Measurements from ENCODE around the gene KCNQ5.

Gene KCNQ5

GRCh38 chr6:72849346-72849745, 227.5 kb downstream of the KCNQ5 start:
- H2AFZ ChIP-seq (ENCODE audit: low read depth) = no peak overlapping the region
- no peak overlapping the region for H3K4me2 ChIP-seq
- H3K27ac ChIP-seq = no peak overlapping the region
- H4K20me1 ChIP-seq (ENCODE audit: insufficient read depth) = no peaks in the 10 kb centered on the region; the same call in 1 of the 2 replicates
- no peaks in the 10 kb centered on the region for H3K79me2 ChIP-seq (ENCODE audit: insufficient read depth, low read depth)
- no peaks in the 10 kb centered on the region for H3K4me1 ChIP-seq (ENCODE audit: low read depth, poor library complexity, severe bottlenecking)
- no peak for TF ChIP-seq CTCF (conservative IDR thresholded peaks at IDR 0.05; ENCODE audit: low read depth, low read length)
- no peaks in the 10 kb centered on the region for H3K27me3 ChIP-seq (ENCODE audit: insufficient read depth, low read depth)
- H3K4me3 ChIP-seq (IDR thresholded peaks at IDR 0.05; ENCODE audit: insufficient read depth, low read depth, low read length) = no peak overlapping the region
- no peaks in the 10 kb centered on the region for H3K36me3 ChIP-seq (ENCODE audit: insufficient read depth)
- no peak overlapping the region for H3K9ac ChIP-seq

DNA sequence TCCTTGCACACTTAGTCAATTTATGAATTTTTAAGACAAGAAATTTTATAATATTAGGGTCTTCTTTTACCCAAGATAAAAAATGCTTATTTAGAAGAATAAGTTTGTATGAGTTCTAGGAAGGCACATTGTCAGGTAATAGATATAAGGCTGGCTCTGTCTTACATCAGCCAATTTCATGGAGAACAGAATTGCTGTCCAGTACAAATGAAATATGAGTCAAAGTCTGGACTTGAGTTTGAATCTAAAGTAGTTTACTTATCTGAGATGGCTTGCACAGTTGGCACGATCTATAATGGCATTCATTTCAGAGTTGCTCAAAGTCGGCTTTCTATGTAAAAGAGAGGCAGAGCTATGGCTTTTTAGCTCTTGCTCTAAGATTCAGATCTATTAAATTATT, 228.2 kb downstream of the KCNQ5 start:
- Histone ChIP-seq H3K27me3 (ENCODE audit: insufficient read depth, low read depth) (no peaks in the 10 kb centered on the region), H4K20me1 (ENCODE audit: insufficient read depth) (no peaks in the 10 kb centered on the region; the same call in 1 of the 2 replicates), H3K9ac (no peak overlapping the region), H2AFZ (ENCODE audit: low read depth) (no peak overlapping the region), H3K4me1 (ENCODE audit: low read depth, poor library complexity, severe bottlenecking) (no peaks in the 10 kb centered on the region), H3K79me2 (ENCODE audit: insufficient read depth, low read depth) (no peaks in the 10 kb centered on the region), H3K4me3 (IDR thresholded peaks at IDR 0.05; ENCODE audit: insufficient read depth, low read depth, low read length) (no peak overlapping the region), H3K4me2 (no peak overlapping the region), H3K27ac (no peak overlapping the region), H3K36me3 (ENCODE audit: insufficient read depth) (no peaks in the 10 kb centered on the region)
- TF ChIP-seq CTCF (conservative IDR thresholded peaks at IDR 0.05; ENCODE audit: low read depth, low read length) = no peak

DNA sequence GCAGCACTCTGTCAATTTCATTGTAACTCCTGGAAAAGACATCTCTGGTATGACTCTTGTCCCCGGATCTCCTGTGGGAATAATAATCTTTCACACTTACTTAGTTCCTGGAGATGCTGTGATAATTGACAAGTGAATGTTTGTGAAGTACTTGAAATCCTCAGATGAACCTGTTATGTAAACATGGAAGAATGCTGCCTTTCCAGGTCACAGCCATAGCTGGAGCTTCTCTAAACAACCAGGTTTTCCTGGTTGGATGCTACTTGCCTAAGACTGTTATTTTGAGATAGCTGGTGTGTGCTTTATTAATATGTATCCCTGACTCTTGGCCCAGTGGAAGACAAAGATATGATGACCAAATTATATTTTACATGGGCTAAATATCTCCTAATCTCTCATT, 228.6 kb downstream of the KCNQ5 start:
- Histone ChIP-seq H3K9ac (no peak overlapping the region), H3K27me3 (ENCODE audit: insufficient read depth, low read depth) (no peaks in the 10 kb centered on the region), H3K36me3 (ENCODE audit: insufficient read depth) (no peaks in the 10 kb centered on the region), H3K4me2 (no peak overlapping the region), H2AFZ (ENCODE audit: low read depth) (no peak overlapping the region), H3K4me3 (IDR thresholded peaks at IDR 0.05; ENCODE audit: insufficient read depth, low read depth, low read length) (no peak overlapping the region), H3K79me2 (ENCODE audit: insufficient read depth, low read depth) (no peaks in the 10 kb centered on the region), H4K20me1 (ENCODE audit: insufficient read depth) (no peaks in the 10 kb centered on the region; the same call in 1 of the 2 replicates), H3K4me1 (ENCODE audit: low read depth, poor library complexity, severe bottlenecking) (no peaks in the 10 kb centered on the region), H3K27ac (no peak overlapping the region)
- TF ChIP-seq CTCF (conservative IDR thresholded peaks at IDR 0.05; ENCODE audit: low read depth, low read length) = no peak

DNA sequence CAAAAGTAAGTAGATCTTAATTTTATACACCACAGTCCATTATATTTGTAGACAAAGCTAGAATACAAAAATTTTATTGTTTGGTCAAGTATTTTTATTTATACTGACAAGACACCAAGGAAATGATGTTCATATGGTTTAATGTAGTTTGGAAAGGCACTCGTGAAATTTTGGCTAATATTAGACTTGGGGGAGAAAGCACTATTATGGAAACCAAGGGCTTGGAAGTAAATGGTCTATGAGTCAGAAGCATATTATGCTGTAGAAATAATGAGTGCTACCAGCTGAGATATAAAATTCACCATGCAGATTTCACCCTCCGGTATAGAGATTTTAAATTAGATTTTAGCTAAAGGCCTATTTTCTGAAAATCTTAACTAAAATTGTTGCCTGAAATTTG, 233.6 kb downstream of the KCNQ5 start:
- H3K27me3 ChIP-seq (ENCODE audit: insufficient read depth, low read depth) = no peaks in the 10 kb centered on the region
- H3K9ac ChIP-seq = no peak overlapping the region
- H3K27ac ChIP-seq = no peak overlapping the region
- no peak overlapping the region for H3K4me2 ChIP-seq
- H3K36me3 ChIP-seq (ENCODE audit: insufficient read depth) = no peaks in the 10 kb centered on the region
- TF ChIP-seq CTCF (conservative IDR thresholded peaks at IDR 0.05; ENCODE audit: low read depth, low read length) = no peak
- H4K20me1 ChIP-seq (ENCODE audit: insufficient read depth) = no peaks in the 10 kb centered on the region
- H3K4me1 ChIP-seq (ENCODE audit: low read depth, poor library complexity, severe bottlenecking) = no peaks in the 10 kb centered on the region
- no peak overlapping the region for H2AFZ ChIP-seq (ENCODE audit: low read depth)
- H3K79me2 ChIP-seq (ENCODE audit: insufficient read depth, low read depth) = no peaks in the 10 kb centered on the region
- H3K4me3 ChIP-seq (IDR thresholded peaks at IDR 0.05; ENCODE audit: insufficient read depth, low read depth, low read length) = no peak overlapping the region
